Measurements from ENCODE around the gene ENPP1.

- no peak for TF ChIP-seq CTCF (IDR thresholded peaks at IDR 0.05)
- TF ChIP-seq POLR2A (IDR thresholded peaks at IDR 0.05), result no peak
Measured at GRCh38 chr6:131885237-131885636, 77.4 kb downstream of the ENPP1 start.

Data from uterus (tissue), 2 donors.